SK-N-MC (cell line): ENCODE results near the gene ACTG1.

Experiments
- EZH2 ChIP-seq: fragments of 200-600 bp; sonication (generic); IDR thresholded peaks from one replicate; pipeline ENCODE4 v1.6.1; 2017; ENCODE audit warnings: antibody characterized with exemption
- FOXP2 ChIP-seq: optimal IDR thresholded peaks from 2 replicates; pipeline ENCODE3; 2011; ENCODE audit warnings: mild to moderate bottlenecking, moderate library complexity; ENCODE audit not compliant: insufficient read depth; ENCODE audit errors: extremely low read length, control extremely low read depth
- POLR2AphosphoS5 ChIP-seq: IDR thresholded peaks from 2 replicates; pipeline ENCODE4 v1.6.1; 2012; ENCODE audit warnings: mild to moderate bottlenecking, low read depth, low read length, borderline replicate concordance

DNA sequence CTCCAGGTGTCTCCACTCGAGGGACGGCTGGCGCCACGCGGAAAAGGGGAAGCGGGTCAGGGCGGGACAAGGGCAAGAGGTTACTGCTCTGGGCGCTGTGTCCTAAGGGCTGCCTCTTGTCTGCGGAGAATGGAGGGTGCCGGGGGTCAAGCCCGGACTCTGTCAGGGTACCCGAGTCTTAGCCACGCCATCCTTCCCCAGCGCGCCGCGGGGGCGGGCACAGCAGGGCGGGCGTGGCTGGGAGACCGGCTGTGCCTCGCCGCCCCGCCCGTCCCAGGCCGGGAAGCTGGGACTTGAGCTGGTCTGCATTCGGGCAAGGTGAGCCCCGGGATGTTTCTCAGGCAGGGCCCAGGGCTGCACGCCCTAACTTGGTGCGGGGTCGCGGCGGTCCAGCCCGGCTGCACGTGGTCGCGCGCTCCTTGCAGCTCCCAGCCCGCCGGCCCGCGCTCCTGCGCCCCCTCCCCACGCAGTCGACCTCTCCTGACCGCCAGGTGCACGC is 6.2 kb upstream of the ACTG1 start:
- TF ChIP-seq POLR2AphosphoS5 (no peak), FOXP2 (no peak), EZH2 (no peak)
